GM19438 (cell line): ENCODE data around the gene SKAP1.
"Not testable (repeated sequence)": the region's sequence is repeated elsewhere in the genome, so short reads cannot be mapped to it uniquely, and the experiment has no call there.

Experiments used
- ATAC-seq: cut with Tn5 transposase; IDR thresholded peaks from one replicate; pipeline ENCODE4 v1.9.1; 2021; ENCODE audit warnings: low read depth; ENCODE audit not compliant: unreplicated experiment

The SKAP1 gene

GRCh38 chr17:48374650-48375230, 55.3 kb downstream of the SKAP1 start:
- no peak for ATAC-seq

GRCh38 chr17:48373883-48374282, 56.1 kb downstream of the SKAP1 start:
- ATAC-seq = no peak

GRCh38 chr17:48373130-48373830, 56.7 kb downstream of the SKAP1 start:
- no peak for ATAC-seq

- ATAC-seq = not testable (repeated sequence)
Observed at GRCh38 chr17:48368967-48369366, 61.0 kb downstream of the SKAP1 start.

- no peak for ATAC-seq
Observed at GRCh38 chr17:48368352-48368908, 61.6 kb downstream of the SKAP1 start.

- ATAC-seq = no peak
Observed at GRCh38 chr17:48363161-48363560, 66.9 kb downstream of the SKAP1 start.

- ATAC-seq = not testable (repeated sequence)
Observed at GRCh38 chr17:48360861-48361633, 69.0 kb downstream of the SKAP1 start.

GRCh38 chr17:48357779-48358602, 72.0 kb downstream of the SKAP1 start:
- ATAC-seq = no peak

GRCh38 chr17:48356866-48357265, 73.1 kb downstream of the SKAP1 start:
- ATAC-seq = no peak

- no peak for ATAC-seq
Observed at GRCh38 chr17:48352630-48353029, 77.4 kb downstream of the SKAP1 start.

- ATAC-seq = no peak
Observed at GRCh38 chr17:48351911-48352332, 78.1 kb downstream of the SKAP1 start.

GRCh38 chr17:48348352-48348751, 81.7 kb downstream of the SKAP1 start:
- ATAC-seq = no peak

- ATAC-seq = no peak
Observed at GRCh38 chr17:48347177-48347576, 82.8 kb downstream of the SKAP1 start.

GRCh38 chr17:48344251-48344650, 85.8 kb downstream of the SKAP1 start:
- no peak for ATAC-seq

- no peak for ATAC-seq
Observed at GRCh38 chr17:48340916-48341315, 89.1 kb downstream of the SKAP1 start.

- ATAC-seq = no peak
Observed at GRCh38 chr17:48338720-48339119, 91.3 kb downstream of the SKAP1 start.

GRCh38 chr17:48337903-48338302, 92.1 kb downstream of the SKAP1 start:
- ATAC-seq = not testable (repeated sequence)

- no peak for ATAC-seq
Observed at GRCh38 chr17:48336986-48337385, 93.0 kb downstream of the SKAP1 start.

- ATAC-seq = no peak
Observed at GRCh38 chr17:48335858-48336500, 94.0 kb downstream of the SKAP1 start.
